ENCODE measurements around the gene ACOT12. TPM values are rescaled to one million over a fixed set of nuclear protein-coding genes. Genes with fewer than 3 reads are reported as not detected.

The ACOT12 gene
- total RNA-seq: 5.1 TPM

DNA sequence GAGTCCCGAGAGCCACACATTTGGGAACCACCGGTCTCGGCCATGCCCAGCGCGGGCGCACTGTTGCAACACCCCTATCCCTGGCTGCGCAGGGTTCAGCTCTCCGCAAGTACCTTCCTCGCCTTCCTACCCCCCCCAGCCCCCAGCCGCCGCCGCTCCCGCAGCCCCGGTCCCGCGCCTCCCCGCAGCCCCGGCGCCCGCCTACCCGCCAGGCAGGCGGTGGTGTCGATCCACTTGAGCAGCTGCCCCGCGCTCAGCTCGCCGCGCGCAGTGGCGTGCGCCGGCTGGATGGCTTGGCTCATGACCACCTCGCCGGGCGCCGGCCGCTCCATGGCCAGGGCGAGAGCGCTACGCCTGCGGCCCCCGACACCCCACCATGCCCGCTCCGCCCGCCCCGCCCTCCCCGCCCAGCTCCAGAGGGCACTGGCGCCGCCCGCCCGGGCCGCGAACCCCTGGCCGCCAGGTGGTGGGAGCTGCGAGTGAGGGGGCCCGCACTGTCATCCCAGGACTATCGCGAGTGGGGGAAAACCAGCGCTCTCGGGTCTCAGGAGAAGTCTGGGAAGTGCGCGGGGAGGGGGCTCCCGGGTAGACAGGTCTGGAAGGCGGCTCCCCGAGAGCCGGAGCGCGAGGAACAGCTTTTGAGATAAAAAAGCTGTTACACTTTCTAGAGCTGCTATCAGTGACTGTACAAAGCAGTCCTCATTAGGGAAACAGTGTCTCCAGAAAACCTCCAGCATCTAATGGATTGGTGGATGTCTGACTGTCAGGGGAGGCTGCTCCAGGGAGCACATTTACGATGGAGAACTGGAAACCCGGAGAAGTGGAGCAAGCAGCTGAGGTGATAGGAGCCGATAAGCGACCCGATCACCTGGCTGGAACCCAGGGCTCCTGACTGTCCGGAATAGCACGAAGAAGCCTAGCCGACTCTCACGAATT, at the start of gene ACOT12:
Gene ACOT12, minus strand, starts transcription at position 352 of the 936 bp plus-strand sequence. Its CDS starts 20 bp downstream, at position 332.

DNA sequence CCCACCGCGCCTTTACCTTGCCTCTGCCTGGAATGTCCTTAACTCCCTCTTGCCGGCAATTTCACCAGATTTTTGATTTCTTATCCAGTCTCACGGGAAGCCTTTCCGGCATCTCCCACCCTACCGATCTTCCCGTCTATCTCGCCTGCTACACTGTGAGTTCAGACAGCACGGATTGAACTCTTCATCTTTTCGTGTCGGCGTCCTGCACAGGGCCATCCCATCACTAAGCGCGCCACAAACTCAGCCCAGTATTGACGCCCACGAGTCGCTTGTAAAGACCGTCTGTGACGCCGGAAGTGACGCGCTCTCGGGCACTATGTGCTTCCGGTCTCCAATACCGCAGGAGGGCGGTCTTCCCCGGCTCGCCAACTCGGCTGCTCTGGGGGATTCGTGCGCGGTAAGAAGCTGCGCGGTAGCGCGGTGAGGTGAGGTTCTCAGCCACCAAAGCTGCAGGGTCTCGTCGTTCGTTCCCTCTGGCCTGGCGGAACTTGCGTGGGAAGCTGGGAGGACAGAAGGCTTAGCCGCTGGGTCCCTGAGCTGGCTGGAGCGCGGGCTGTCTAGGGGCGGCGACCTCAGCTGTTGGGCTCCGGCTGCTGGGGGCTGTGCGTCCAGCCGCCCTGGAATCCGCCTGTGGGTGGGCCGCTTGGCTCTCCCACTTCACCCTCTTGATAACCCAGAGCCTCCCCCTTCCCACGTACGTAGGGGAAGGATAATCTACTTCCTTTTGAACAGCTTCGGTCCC, 92.5 kb downstream of the ACOT12 start, which contains the start of gene ZCCHC9:
Gene ZCCHC9, plus strand, starts transcription at position 317 of the 745 bp plus-strand sequence. CDS start 3,171 bp downstream, outside the sequence.

Other genes with a start within 250 kb of the ACOT12 start
- 4.2 TPM for gene CKMT2, start 160.8 kb downstream of the ACOT12 start, total RNA-seq
- 11.3 TPM for gene ZCCHC9, start 92.5 kb downstream of the ACOT12 start, total RNA-seq